NCI-H1105 (cell line): ENCODE data around the gene NINJ1.
"Not testable (repeated sequence)": the region's sequence is repeated elsewhere in the genome, so short reads cannot be mapped to it uniquely, and the experiment has no call there.

Source experiments
- DNase-seq: peaks from one replicate; lab custom pipeline; 2025; lab: John Stamatoyannopoulos, UW

Gene NINJ1

GRCh38 chr9:93118863-93119702, 15.0 kb downstream of the NINJ1 start:
- DNase-seq = no peak

- no peak for DNase-seq
Measured at GRCh38 chr9:93117924-93118862, 15.9 kb downstream of the NINJ1 start.

DNA sequence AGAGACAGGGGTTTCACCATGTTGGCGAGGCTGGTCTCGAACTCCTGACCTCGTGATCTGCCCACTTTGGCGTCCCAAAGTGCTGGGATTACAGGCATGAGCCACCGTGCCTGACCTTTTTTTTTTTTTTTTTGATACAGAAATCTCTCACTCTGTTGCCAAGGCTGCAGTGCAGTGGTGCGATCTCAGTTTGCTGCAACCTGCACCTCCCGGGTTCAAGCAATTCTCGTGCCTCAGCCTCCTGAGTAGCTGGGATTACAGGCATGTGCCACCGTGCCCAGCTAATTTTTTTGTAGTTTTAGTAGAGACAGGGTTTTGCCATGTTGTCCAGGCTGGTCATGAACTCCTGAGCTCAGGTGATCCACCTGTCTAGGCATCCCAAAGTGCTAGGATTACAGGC, 16.5 kb downstream of the NINJ1 start:
- not testable (repeated sequence) for DNase-seq

- no peak for DNase-seq
Measured at GRCh38 chr9:93116072-93116961, 17.7 kb downstream of the NINJ1 start.

DNA sequence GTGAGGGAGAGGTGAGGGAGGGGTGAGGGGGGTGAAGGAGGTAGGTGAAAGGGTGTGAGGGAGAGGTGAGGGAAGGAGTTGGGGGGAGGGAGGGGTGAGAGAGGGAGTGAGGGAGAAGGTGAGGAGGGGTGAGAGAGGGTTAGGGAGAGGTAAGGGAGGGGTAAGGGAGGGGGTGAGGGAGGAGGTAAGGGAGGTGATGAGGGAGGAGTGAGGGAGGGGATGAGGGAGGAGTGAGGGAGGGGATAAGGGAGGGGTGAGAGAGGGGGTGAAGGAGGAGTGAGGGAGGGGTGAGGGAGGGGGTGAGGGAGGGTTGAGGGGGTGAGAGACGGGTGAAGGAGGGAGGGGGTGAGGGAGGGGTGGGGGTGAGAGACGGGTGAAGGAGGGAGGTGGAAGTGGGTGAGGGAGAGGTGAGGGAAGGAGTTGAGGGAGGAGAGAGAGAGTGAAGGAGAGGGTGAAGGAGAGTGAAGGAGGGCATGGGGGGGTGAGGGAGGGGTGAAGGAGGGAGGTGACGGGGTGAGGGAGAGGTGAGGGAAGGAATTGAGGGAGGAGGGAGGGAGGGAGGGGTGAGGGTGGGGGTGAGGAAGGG, 18.5 kb downstream of the NINJ1 start:
- DNase-seq = no peak

GRCh38 chr9:93114984-93115335, 19.1 kb downstream of the NINJ1 start:
- no peak for DNase-seq

DNA sequence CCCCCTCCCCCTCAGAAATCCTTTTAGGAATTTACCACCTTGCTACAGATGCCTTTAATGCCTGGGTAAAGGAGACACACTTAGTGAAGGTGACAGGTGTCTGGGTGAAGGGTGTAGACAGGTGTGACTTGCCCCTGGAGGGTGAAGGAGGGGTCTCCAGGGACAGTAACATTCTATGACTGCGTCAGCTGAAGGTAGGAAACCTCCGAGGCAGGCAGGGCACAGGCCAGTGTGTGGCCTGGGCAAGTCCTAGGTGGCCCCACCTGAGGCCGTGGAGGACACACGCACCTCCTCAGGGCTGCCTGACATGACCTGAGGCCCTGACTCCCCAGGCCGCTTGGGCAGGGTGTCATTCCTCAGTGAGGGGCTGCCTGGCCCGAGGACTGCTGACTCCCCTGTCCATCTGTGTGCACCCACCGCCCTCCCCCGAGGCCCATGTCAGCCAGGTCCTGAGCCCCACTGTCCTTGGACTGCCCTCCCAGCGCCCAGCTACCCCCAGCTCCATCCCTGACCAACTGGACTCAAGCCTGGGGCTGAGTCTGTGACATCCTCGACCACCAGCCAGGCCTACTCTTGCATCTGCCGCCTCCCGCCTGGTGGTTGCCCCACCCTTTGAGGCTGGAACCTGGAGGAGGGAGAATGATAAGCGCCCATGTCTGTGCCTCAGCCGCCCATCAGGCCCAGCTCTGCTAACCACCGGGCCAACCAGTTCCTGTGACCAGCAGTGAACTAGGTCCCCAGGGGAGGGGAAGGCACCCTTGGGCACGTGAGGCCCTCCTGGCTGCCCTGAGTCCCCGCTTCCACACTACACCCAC, 19.7 kb downstream of the NINJ1 start:
- DNase-seq = no peak

DNA sequence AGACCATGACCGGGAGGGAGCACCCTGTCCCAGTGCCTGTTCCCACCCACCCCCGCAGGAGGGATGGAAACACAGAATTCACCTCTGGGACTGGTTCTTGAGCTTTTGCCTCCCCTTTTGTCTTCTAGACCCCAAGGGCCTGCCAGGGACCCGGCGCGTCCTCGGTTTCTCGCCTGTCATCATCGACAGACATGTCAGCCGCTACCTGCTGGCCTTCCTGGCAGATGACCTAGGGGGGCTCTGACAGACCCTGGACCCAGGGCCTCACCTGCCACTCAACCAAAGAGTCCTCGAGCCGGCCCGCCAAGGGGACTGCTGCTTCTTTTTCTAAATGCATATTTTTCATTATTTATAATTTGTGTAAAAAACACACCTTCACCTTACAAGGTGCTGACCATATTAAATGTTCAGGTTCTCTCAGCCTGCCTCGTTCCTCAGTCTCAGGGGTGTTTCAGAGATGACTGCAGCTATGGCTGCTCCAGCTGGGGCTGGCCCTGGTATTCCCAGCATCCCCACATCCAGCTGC, 21.1 kb downstream of the NINJ1 start:
- DNase-seq = no peak

- DNase-seq = no peak
Measured at GRCh38 chr9:93112116-93112863, 21.8 kb downstream of the NINJ1 start.

- no peak for DNase-seq
Measured at GRCh38 chr9:93111371-93112115, 22.5 kb downstream of the NINJ1 start.

DNA sequence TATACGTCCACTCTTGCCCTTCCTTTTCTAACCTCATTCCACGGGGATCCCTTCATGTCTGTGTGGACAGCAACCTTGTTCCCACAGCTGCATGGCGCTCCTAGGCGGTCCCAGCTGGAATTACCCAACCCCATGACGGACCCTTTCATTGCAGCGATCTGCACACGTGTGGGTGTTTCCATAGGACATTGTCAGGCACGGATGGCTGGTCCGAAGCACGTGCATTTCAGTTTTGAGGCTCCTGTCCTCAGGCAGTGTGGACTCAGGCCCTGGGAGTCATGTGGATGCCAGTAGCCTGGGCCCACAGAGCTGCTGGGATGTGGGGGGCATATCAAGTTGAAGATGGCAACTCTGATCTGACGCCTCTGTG, 23.1 kb downstream of the NINJ1 start:
- DNase-seq = no peak

DNA sequence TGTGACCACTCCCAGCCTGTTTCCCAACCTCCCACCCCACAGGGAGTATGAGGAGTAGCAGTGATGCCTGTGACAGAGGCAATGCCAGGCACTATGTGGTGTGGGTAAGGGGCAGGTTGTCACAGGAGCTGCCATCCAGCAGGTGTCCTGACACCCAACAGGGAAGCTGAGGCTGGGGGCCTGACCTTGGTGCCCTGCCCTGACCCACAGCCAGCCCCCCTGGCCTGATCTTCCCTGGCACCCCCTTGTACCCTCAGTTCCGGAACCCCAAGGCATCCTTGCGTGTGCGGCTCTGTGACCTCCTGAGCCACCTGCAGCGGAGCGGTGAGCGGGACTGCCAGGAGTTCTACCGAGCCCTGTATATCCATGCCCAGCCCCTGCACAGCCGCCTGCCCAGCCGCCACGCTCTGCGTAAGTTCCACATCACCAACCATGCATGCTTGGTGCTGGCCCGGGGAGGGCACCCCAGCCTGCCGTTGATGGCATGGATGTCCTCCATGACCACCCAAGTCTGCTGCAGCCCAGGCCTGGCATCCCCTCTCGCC, 23.7 kb downstream of the NINJ1 start:
- no peak for DNase-seq

DNA sequence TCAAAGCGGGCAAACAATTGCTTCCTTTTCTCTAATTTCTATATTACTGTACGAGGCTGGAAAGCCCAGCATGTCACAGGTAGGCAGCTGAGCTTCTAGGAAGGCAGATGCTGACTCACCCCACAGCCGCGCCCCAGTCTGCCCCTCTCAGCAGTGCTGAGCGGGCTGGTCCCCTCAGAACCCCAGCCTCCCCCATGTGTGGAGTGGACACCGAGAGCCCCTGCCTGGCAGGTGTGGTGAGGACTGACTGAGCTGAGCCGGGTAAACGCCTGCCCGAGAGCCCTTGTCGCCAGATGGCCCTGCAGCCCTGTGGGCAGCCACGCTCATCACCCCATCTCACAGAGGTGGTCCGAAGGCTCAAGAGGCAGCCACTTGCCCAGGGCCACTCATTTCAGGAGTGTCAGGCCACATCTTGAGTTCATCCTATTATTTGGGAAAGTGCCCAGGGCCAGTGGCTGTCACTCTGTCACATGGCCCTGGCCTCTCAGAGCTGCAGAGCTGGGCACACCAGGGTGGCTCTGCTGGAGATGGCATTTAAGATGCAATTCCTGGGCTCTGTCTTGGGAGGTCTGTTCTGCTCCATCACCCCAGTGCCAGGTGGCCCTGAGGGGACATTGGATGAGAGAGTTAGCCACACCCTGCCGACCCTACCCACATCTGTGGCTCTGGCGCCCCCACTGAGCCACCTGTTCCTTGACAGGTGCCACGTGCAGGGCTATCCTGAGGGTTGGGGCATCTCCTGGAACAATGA, 25.6 kb downstream of the NINJ1 start:
- DNase-seq = no peak

GRCh38 chr9:93107825-93108161, 26.3 kb downstream of the NINJ1 start:
- DNase-seq = no peak

GRCh38 chr9:93107151-93107824, 26.8 kb downstream of the NINJ1 start:
- no peak for DNase-seq

- DNase-seq = no peak
Measured at GRCh38 chr9:93105620-93106019, 28.4 kb downstream of the NINJ1 start.

- DNase-seq = not testable (repeated sequence)
Measured at GRCh38 chr9:93101086-93101485, 33.0 kb downstream of the NINJ1 start.

DNA sequence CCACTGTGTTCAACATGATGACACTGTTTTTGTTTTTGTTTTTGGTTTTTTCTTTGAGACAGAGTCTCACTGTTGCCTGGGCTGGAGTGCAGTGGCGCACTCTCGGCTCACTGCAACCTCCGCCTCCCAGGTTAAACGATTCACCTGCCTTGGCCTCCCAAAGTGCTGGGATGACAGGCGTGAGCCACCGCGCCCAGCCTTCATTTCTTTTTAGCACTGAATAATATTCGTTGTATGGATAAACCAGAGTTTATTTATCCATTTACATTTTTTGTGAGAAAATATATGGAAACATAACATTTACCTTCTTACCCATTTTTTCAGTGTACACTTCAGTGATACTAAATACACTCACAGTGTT, 33.8 kb downstream of the NINJ1 start:
- no peak for DNase-seq
